Fibroblast of lung (primary cell): ENCODE data around the gene CISD3.

Experiments
- CTCF ChIP-seq, 2 donors: IDR thresholded peaks in 1 of 2; conservative IDR thresholded peaks in 1 of 2; 1 replicate in 1 of 2; 2 replicates in 1 of 2; pipeline ENCODE4 v1.5.1; 2011 to 2012; ENCODE audit warnings: low read length in 2 of 2, control low read depth in 1 of 2, inconsistent platforms in 1 of 2, low read depth in 1 of 2, mild to moderate bottlenecking in 1 of 2
- EZH2 ChIP-seq: IDR thresholded peaks from 2 replicates; pipeline ENCODE4 v1.5.1; 2012; ENCODE audit warnings: low read length, control low read depth, mild to moderate bottlenecking; ENCODE audit errors: missing control alignments

GRCh38 chr17:38746004-38746848 lies 16.1 kb downstream of the CISD3 start:
- TF ChIP-seq CTCF (conservative IDR thresholded peaks at IDR 0.05 in 1 of 2, IDR thresholded peaks at IDR 0.05 in 1 of 2; ENCODE audit: low read depth in 1 of 2, low read length in 2 of 2) (no peak), EZH2 (no peak)
